Measurements from ENCODE around the gene ELOVL7. TPM values are rescaled to one million over a fixed set of nuclear protein-coding genes. Genes with fewer than 3 reads are reported as not detected.
"Not testable (repeated sequence)": the region's sequence is repeated elsewhere in the genome, so short reads cannot be mapped to it uniquely, and the experiment has no call there.

The ELOVL7 gene
- total and polyA plus RNA-seq, 4 experiments from 2014 or later: not detected

DNA sequence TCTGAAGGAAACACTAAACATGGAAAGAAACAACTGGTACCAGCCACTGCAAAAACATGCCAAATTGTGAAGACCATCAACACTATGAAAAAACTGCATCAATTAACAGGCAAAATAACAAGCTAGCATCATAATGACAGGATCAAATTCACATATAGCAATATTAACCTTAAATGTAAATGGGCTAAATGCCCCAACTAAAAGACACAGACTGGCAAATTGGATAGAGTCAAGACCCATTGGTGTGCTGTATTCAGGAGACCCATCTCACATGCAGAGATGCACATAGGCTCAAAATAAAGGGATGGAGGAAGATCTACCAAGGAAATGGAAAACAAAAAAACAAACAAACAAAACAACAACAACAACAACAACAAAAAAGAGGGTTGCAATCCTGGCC lies 113.2 kb downstream of the ELOVL7 start:
- H3K27ac Mint-ChIP-seq; DNase-seq; H3K9me3 ChIP-seq (ENCODE audit: control insufficient read depth in 1 of 2, low read length in 2 of 2); H3K27ac ChIP-seq (ENCODE audit: low read depth, low read length); H3K4me1 Mint-ChIP-seq; H3K27me3 Mint-ChIP-seq; POLR2A ChIA-PET (ENCODE audit: partially characterized antibody); H3K4me1 ChIP-seq (ENCODE audit: insufficient read depth, low read length); H3K4me3 Mint-ChIP-seq; H3K36me3 ChIP-seq (ENCODE audit: insufficient read depth, low read length); intact Hi-C loops (cut with micrococcal nuclease); H3K36me3 Mint-ChIP-seq; H3K27me3 ChIP-seq (ENCODE audit: insufficient read depth, low read length); CTCF ChIA-PET (ENCODE audit: partially characterized antibody); H3K9me3 Mint-ChIP-seq; H3K4me3 ChIP-seq (ENCODE audit: low read length in 2 of 2): not testable (repeated sequence)

DNA sequence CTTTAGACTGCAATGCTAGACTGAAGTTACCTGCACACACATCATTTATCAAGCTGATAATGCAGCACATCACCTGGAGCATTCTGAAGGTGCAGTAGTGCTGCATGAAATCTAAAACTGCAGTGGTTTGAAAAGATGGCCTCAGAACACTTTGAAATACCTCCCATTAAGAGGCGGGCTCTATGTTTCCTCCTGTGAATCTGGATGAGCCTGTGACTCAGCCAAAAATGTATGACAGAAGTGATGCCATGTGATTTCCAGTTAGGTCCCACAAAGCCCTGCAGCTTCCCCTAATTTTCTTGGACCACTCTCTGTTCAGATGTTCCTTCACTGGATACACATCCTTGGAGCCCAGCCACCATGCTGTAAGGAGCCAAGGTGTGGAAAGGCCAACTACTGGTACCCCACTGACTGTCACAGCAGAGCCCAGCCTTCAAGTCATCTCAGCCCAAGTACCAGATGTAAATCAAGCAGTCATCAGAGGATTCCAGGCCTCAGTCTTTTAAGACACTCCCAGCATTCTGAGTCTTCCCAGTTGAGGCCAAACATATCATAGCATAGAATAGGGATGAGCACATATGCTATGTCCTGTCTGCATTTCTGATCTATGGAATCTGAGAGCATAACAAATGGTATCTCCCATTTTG lies 116.9 kb downstream of the ELOVL7 start:
- no peaks in the 10 kb centered on the region for H3K4me1 Mint-ChIP-seq
- Histone ChIP-seq H3K4me1 (ENCODE audit: insufficient read depth, low read length) (no peaks in the 10 kb centered on the region), H3K36me3 (ENCODE audit: insufficient read depth, low read length) (no peaks in the 10 kb centered on the region), H3K9me3 (ENCODE audit: control insufficient read depth in 1 of 2, low read length in 2 of 2) (no peaks in the 10 kb centered on the region), H3K4me3 (ENCODE audit: low read length in 2 of 2) (no peak overlapping the region), H3K27me3 (ENCODE audit: insufficient read depth, low read length) (no peaks in the 10 kb centered on the region), H3K27ac (ENCODE audit: low read depth, low read length) (no peak overlapping the region)
- POLR2A ChIA-PET (ENCODE audit: partially characterized antibody): no interaction called here
- H3K27me3 Mint-ChIP-seq: peaks cover 8 to 12% of the 10 kb centered on the region in 2 donors
- peaks cover 0 to 2% (median 0%) of the 10 kb centered on the region in 8 donors for H3K9me3 Mint-ChIP-seq
- H3K4me3 Mint-ChIP-seq: no peak overlapping the region
- H3K27ac Mint-ChIP-seq: no peak overlapping the region
- no peak for DNase-seq
- CTCF ChIA-PET (ENCODE audit: partially characterized antibody): no interaction called here
- H3K36me3 Mint-ChIP-seq: no peaks in the 10 kb centered on the region
- intact Hi-C loops (cut with micrococcal nuclease): no loop called here

DNA sequence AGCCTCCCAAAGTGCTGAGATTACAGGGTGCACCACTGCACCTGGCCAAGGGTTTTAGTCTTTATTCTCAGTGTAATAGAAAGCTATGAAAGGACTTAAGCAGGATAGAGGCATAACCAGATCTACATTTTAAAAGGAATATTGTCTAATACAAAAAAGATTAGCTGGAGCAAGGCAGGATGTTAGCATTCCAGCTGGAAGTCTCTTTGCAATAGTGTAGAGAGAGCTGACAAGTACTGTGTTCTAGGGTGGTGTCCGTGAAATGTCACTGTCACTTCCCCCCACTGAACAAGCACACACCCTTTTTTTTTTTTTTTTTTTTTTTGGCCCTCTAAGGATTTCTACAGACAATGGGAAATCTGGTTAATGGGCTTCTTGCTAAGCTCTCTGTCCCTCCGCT lies 119.9 kb downstream of the ELOVL7 start:
- Histone ChIP-seq H3K36me3 (ENCODE audit: insufficient read depth, low read length) (no peaks in the 10 kb centered on the region), H3K4me3 (ENCODE audit: low read length in 2 of 2) (no peak overlapping the region), H3K27ac (ENCODE audit: low read depth, low read length) (no peak overlapping the region), H3K4me1 (ENCODE audit: insufficient read depth, low read length) (no peaks in the 10 kb centered on the region), H3K9me3 (ENCODE audit: control insufficient read depth in 1 of 2, low read length in 2 of 2) (no peaks in the 10 kb centered on the region), H3K27me3 (ENCODE audit: insufficient read depth, low read length) (no peaks in the 10 kb centered on the region)
- Mint-ChIP-seq H3K27me3 (peaks cover 10 to 13% of the 10 kb centered on the region in 2 donors), H3K9me3 (peaks cover 0 to 2% (median 0%) of the 10 kb centered on the region in 8 donors), H3K36me3 (no peaks in the 10 kb centered on the region), H3K4me1 (no peaks in the 10 kb centered on the region), H3K4me3 (no peak overlapping the region), H3K27ac (no peak overlapping the region)
- no peak for DNase-seq
- intact Hi-C loops (cut with micrococcal nuclease): no loop called here
- CTCF ChIA-PET (ENCODE audit: partially characterized antibody): no interaction called here
- POLR2A ChIA-PET (ENCODE audit: partially characterized antibody): no interaction called here

- CTCF ChIA-PET (ENCODE audit: partially characterized antibody): no interaction called here
- Histone ChIP-seq H3K4me1 (ENCODE audit: insufficient read depth, low read length) (no peaks in the 10 kb centered on the region), H3K27ac (ENCODE audit: low read depth, low read length) (no peak overlapping the region), H3K27me3 (ENCODE audit: insufficient read depth, low read length) (no peaks in the 10 kb centered on the region), H3K36me3 (ENCODE audit: insufficient read depth, low read length) (no peaks in the 10 kb centered on the region), H3K9me3 (ENCODE audit: control insufficient read depth in 1 of 2, low read length in 2 of 2) (no peaks in the 10 kb centered on the region), H3K4me3 (ENCODE audit: low read length in 2 of 2) (no peak overlapping the region)
- H3K4me1 Mint-ChIP-seq: no peaks in the 10 kb centered on the region
- H3K36me3 Mint-ChIP-seq: no peaks in the 10 kb centered on the region
- H3K27ac Mint-ChIP-seq: no peak overlapping the region
- no peak overlapping the region for H3K4me3 Mint-ChIP-seq
- H3K9me3 Mint-ChIP-seq: peaks cover 0 to 4% (median 0%) of the 10 kb centered on the region in 8 donors
- peaks cover 10 to 20% of the 10 kb centered on the region in 2 donors for H3K27me3 Mint-ChIP-seq
- POLR2A ChIA-PET (ENCODE audit: partially characterized antibody): no interaction called here
- intact Hi-C loops (cut with micrococcal nuclease): no loop called here
- no peak for DNase-seq
Observed at GRCh38 chr5:60722416-60722815, 121.7 kb downstream of the ELOVL7 start.

DNA sequence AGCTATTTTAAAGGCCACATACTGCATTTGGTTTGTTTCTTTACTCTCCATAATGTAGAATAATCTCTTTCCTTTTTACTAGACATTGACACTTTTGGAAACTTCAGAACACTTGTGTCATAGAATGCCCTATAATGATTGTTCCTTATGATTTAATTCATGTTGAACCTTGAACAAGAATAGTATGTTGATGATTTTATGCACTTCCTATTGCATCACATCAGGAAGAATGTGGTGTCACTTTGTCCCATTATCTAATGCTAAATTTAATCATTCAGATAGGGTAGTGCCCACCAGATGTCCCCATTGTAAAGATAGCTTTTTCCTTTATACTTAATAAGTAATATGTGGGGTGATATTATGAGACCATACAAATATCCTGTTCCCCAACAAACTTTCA lies 124.7 kb downstream of the ELOVL7 start:
- peaks cover 0 to 15% (median 3%) of the 10 kb centered on the region in 8 donors for H3K9me3 Mint-ChIP-seq
- H3K27me3 Mint-ChIP-seq: peaks cover 14 to 22% of the 10 kb centered on the region in 2 donors
- Histone ChIP-seq H3K36me3 (ENCODE audit: insufficient read depth, low read length) (no peaks in the 10 kb centered on the region), H3K27me3 (ENCODE audit: insufficient read depth, low read length) (no peaks in the 10 kb centered on the region), H3K27ac (ENCODE audit: low read depth, low read length) (no peak overlapping the region), H3K4me3 (ENCODE audit: low read length in 2 of 2) (no peak overlapping the region), H3K4me1 (ENCODE audit: insufficient read depth, low read length) (no peaks in the 10 kb centered on the region), H3K9me3 (ENCODE audit: control insufficient read depth in 1 of 2, low read length in 2 of 2) (no peaks in the 10 kb centered on the region)
- H3K36me3 Mint-ChIP-seq: no peaks in the 10 kb centered on the region
- intact Hi-C loops (cut with micrococcal nuclease): no loop called here
- CTCF ChIA-PET (ENCODE audit: partially characterized antibody): interaction anchor here (1.0 kb wide), 1 partner anchor 20 kb away, joined by 3 read pairs; no protein-coding TSS in a partner anchor
- H3K27ac Mint-ChIP-seq: no peak overlapping the region
- DNase-seq: no peak
- no peak overlapping the region for H3K4me3 Mint-ChIP-seq
- POLR2A ChIA-PET (ENCODE audit: partially characterized antibody): no interaction called here
- H3K4me1 Mint-ChIP-seq: no peaks in the 10 kb centered on the region

DNA sequence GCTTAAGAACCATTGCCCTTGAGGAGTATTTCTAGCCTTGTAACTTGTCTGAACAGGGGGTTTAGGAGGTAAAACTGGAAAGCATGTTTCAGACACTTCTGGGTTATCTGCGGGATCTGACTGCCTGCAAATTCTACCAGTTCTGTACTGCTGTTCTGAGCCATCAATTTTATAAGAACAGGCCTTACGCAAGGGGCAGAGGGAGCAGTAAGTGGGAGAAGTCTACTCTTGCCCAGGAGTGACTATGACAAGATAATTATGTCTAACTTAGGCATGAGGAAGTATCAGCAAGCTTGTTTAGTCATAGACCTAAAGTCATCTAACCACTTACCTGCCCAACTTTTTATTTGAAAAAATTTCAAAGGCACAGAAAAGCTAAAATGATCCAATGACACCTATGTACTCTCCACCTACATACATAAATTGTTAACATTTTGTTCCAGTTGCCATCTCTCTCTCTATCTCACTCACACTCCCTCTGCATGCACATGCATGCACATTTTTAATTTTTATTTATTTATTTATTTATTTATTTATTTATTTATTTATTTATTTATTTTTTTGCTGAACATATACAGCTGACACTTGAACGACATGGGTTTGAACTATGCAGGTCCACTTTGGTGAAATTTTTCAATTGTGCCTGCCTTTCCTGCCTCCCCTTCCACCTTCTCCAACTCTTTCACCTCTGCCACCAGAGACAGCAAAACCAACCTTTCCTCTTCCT lies 125.7 kb downstream of the ELOVL7 start:
- no peak overlapping the region for H3K27ac ChIP-seq (ENCODE audit: low read depth, low read length)
- peaks cover 0 to 18% (median 5%) of the 10 kb centered on the region in 8 donors for H3K9me3 Mint-ChIP-seq
- H3K9me3 ChIP-seq (ENCODE audit: control insufficient read depth in 1 of 2, low read length in 2 of 2): no peaks in the 10 kb centered on the region
- no peaks in the 10 kb centered on the region for H3K4me1 Mint-ChIP-seq
- H3K27ac Mint-ChIP-seq: no peak overlapping the region
- H3K4me3 Mint-ChIP-seq: no peak overlapping the region
- peaks cover 14 to 22% of the 10 kb centered on the region in 2 donors for H3K27me3 Mint-ChIP-seq
- CTCF ChIA-PET (ENCODE audit: partially characterized antibody): interaction anchor here (0.8 kb wide), 1 partner anchor 41 kb away, joined by 3 read pairs; no protein-coding TSS in a partner anchor
- H3K36me3 Mint-ChIP-seq: no peaks in the 10 kb centered on the region
- H3K4me1 ChIP-seq (ENCODE audit: insufficient read depth, low read length): no peaks in the 10 kb centered on the region
- H3K27me3 ChIP-seq (ENCODE audit: insufficient read depth, low read length): no peaks in the 10 kb centered on the region
- H3K4me3 ChIP-seq (ENCODE audit: low read length in 2 of 2): no peak overlapping the region
- intact Hi-C loops (cut with micrococcal nuclease): no loop called here
- no peak for DNase-seq
- POLR2A ChIA-PET (ENCODE audit: partially characterized antibody): no interaction called here
- no peaks in the 10 kb centered on the region for H3K36me3 ChIP-seq (ENCODE audit: insufficient read depth, low read length)

- H3K36me3 Mint-ChIP-seq; H3K27ac Mint-ChIP-seq; intact Hi-C loops (cut with micrococcal nuclease); CTCF ChIA-PET (ENCODE audit: partially characterized antibody); H3K36me3 ChIP-seq (ENCODE audit: insufficient read depth, low read length); H3K27ac ChIP-seq (ENCODE audit: low read depth, low read length); H3K4me3 Mint-ChIP-seq; POLR2A ChIA-PET (ENCODE audit: partially characterized antibody); H3K27me3 ChIP-seq (ENCODE audit: insufficient read depth, low read length); H3K9me3 ChIP-seq (ENCODE audit: control insufficient read depth in 1 of 2, low read length in 2 of 2); H3K4me3 ChIP-seq (ENCODE audit: low read length in 2 of 2); H3K4me1 ChIP-seq (ENCODE audit: insufficient read depth, low read length); H3K4me1 Mint-ChIP-seq: not testable (repeated sequence)
- peaks cover 0 to 24% (median 9%) of the 10 kb centered on the region in 8 donors for H3K9me3 Mint-ChIP-seq
- H3K27me3 Mint-ChIP-seq: peaks cover 17 to 25% of the 10 kb centered on the region in 2 donors
- DNase-seq: peak in 1 of 5 donors; percentile 17
Observed at GRCh38 chr5:60715201-60715928, 128.7 kb downstream of the ELOVL7 start.

All from CD4-positive, alpha-beta memory T cell (primary cell).